DOHH2 (cell line): ENCODE measurements around the gene RELN.
"Not testable (repeated sequence)": the region's sequence is repeated elsewhere in the genome, so short reads cannot be mapped to it uniquely, and the experiment has no call there.

Experiments used
- H3F3A ChIP-seq: fragments of 200-600 bp; sonication (generic), shearing (Covaris generic); 2 replicates; pipeline ENCODE4 v1.6.0; 2016; ENCODE audit warnings: antibody characterized with exemption, mild to moderate bottlenecking; ENCODE audit not compliant: control insufficient read depth, insufficient read depth
- H3K27ac ChIP-seq: fragments of 200-600 bp; sonication (generic); 2 replicates; pipeline ENCODE4 v1.5.1; 2014; ENCODE audit warnings: low read depth, mild to moderate bottlenecking, low read length, moderate library complexity
- H3K27me3 ChIP-seq: fragments of 200-600 bp; sonication (generic); 2 replicates; pipeline ENCODE4 v1.6.1; 2014; ENCODE audit warnings: mild to moderate bottlenecking, low read length, mixed read lengths; ENCODE audit not compliant: control insufficient read depth
- H3K36me3 ChIP-seq: fragments of 200-600 bp; sonication (generic); 2 replicates; pipeline ENCODE4 v1.6.1; 2014; ENCODE audit warnings: mild to moderate bottlenecking, low read length, moderate library complexity, mixed read lengths; ENCODE audit not compliant: control insufficient read depth
- H3K4me1 ChIP-seq: fragments of 200-600 bp; sonication (generic); 2 replicates; pipeline ENCODE4 v1.6.1; 2014; ENCODE audit warnings: mild to moderate bottlenecking, low read length, mixed read lengths; ENCODE audit not compliant: control insufficient read depth
- H3K4me2 ChIP-seq: fragments of 200-600 bp; sonication (generic); 2 replicates; pipeline ENCODE4 v1.6.0; 2014; ENCODE audit warnings: mild to moderate bottlenecking, low read length, moderate library complexity
- H3K4me3 ChIP-seq: fragments of 200-600 bp; sonication (generic); 2 replicates; pipeline ENCODE4 v1.5.1; 2014; ENCODE audit warnings: mild to moderate bottlenecking, low read length, mixed read lengths
- H3K79me2 ChIP-seq: fragments of 200-600 bp; sonication (generic); 2 replicates; pipeline ENCODE4 v1.6.1; 2014; ENCODE audit warnings: mild to moderate bottlenecking, low read length, mixed read lengths; ENCODE audit not compliant: control insufficient read depth
- H3K9me2 ChIP-seq: fragments of 200-600 bp; sonication (generic); replicated peaks from 2 replicates; pipeline ENCODE4 v1.6.1; 2014; ENCODE audit warnings: mild to moderate bottlenecking, low read length, mixed read lengths; ENCODE audit not compliant: control insufficient read depth
- H3K9me3 ChIP-seq: fragments of 200-600 bp; sonication (generic); 2 replicates; pipeline ENCODE4 v1.6.1; 2014; ENCODE audit warnings: antibody characterized with exemption, low read length, mixed read lengths; ENCODE audit not compliant: control insufficient read depth, insufficient read depth
- H4K20me1 ChIP-seq: fragments of 200-600 bp; sonication (generic); 2 replicates; pipeline ENCODE4 v1.6.0; 2014; ENCODE audit warnings: low read depth, mild to moderate bottlenecking, antibody characterized with exemption, low read length, moderate library complexity; ENCODE audit not compliant: control insufficient read depth, insufficient read depth
- EZH2phosphoT487 ChIP-seq: fragments of 200-600 bp; sonication (generic); IDR thresholded peaks from 2 replicates; pipeline ENCODE4 v1.6.1; 2017; ENCODE audit warnings: borderline replicate concordance, mild to moderate bottlenecking, antibody characterized with exemption, low read length, moderate library complexity, mixed read lengths
- TF ChIP-seq, protein P1 (sequence below): fragments of 200-600 bp; sonication (generic); IDR thresholded peaks from one replicate; pipeline ENCODE4 v1.5.1; 2014; ENCODE audit warnings: antibody characterized with exemption, mild to moderate bottlenecking, low read depth, low read length; ENCODE audit not compliant: poor library complexity, severe bottlenecking

The RELN gene

GRCh38 chr7:103823084-103823483 is 166.4 kb downstream of the RELN start:
- Histone ChIP-seq H3K9me3 (no peaks in the 10 kb centered on the region), H3K36me3 (no peaks in the 10 kb centered on the region), H3K27me3 (no peaks in the 10 kb centered on the region), H3K4me2 (no peak overlapping the region), H4K20me1 (no peaks in the 10 kb centered on the region), H3K9me2 (no peaks in the 10 kb centered on the region), H3K4me1 (no peaks in the 10 kb centered on the region), H3F3A (no peaks in the 10 kb centered on the region), H3K27ac (no peak overlapping the region), H3K4me3 (no peak overlapping the region), H3K79me2 (no peaks in the 10 kb centered on the region)
- TF ChIP-seq EZH2phosphoT487, result no peak
- TF ChIP-seq, protein P1, sequence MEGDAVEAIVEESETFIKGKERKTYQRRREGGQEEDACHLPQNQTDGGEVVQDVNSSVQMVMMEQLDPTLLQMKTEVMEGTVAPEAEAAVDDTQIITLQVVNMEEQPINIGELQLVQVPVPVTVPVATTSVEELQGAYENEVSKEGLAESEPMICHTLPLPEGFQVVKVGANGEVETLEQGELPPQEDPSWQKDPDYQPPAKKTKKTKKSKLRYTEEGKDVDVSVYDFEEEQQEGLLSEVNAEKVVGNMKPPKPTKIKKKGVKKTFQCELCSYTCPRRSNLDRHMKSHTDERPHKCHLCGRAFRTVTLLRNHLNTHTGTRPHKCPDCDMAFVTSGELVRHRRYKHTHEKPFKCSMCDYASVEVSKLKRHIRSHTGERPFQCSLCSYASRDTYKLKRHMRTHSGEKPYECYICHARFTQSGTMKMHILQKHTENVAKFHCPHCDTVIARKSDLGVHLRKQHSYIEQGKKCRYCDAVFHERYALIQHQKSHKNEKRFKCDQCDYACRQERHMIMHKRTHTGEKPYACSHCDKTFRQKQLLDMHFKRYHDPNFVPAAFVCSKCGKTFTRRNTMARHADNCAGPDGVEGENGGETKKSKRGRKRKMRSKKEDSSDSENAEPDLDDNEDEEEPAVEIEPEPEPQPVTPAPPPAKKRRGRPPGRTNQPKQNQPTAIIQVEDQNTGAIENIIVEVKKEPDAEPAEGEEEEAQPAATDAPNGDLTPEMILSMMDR, result no peak

GRCh38 chr7:103821092-103821491 is 168.4 kb downstream of the RELN start:
- Histone ChIP-seq H3K27me3 (no peaks in the 10 kb centered on the region), H3F3A (no peaks in the 10 kb centered on the region), H3K4me3 (no peak overlapping the region), H3K36me3 (no peaks in the 10 kb centered on the region), H3K27ac (no peak overlapping the region), H4K20me1 (no peaks in the 10 kb centered on the region), H3K4me1 (no peaks in the 10 kb centered on the region), H3K9me2 (no peaks in the 10 kb centered on the region), H3K9me3 (no peaks in the 10 kb centered on the region), H3K4me2 (no peak overlapping the region), H3K79me2 (no peaks in the 10 kb centered on the region)
- TF ChIP-seq, protein P1, result no peak
- TF ChIP-seq EZH2phosphoT487, result no peak

DNA sequence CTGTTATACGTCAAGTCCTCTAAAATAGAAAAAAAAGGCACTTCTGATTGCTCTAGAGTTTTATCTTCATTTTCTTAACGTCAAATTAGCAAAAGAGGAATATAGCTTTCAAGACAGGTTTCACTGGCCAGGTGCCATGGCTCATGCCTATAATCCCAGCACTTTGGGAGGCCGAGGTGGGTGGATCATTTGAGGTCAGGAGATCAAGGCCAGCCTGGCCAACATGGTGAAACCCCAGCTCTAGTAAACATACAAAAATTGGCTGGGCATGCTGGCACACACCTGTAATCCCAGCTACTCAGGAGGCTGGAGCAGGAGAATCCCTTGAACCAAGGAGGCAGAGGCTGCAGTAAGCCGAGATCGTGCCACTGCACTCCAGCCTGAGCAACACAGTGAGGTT is 173.5 kb downstream of the RELN start:
- not testable (repeated sequence) for H3K36me3 ChIP-seq, H3K4me2 ChIP-seq

DNA sequence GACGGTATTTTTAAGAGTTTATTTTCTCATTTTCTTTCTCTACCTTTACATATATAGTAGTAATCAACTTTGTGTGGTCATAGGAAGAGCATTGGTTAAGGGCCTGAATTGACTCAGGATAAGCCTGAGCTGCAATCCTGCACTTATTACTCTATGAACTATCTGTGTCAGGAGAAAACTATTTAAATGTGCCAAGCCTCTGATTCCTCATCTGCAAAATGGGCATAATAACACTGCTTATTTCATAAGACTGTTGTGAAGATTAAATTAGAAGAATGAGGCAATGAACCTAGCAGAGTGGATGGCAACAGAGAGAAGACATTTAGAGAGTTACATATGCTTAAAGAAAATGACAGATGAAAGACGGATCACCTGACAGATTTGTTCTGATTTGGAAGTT is 175.5 kb downstream of the RELN start:
- H3K4me1 ChIP-seq, result no peaks in the 10 kb centered on the region
- no peak for TF ChIP-seq EZH2phosphoT487
- TF ChIP-seq, protein P1, result no peak

More for the DNA sequence above, 173.5 kb downstream of the RELN start:
- H4K20me1 ChIP-seq, H3K4me3 ChIP-seq, H3F3A ChIP-seq, H3K27ac ChIP-seq, H3K9me2 ChIP-seq, H3K4me1 ChIP-seq, H3K79me2 ChIP-seq, H3K9me3 ChIP-seq, H3K27me3 ChIP-seq: not testable (repeated sequence)

More for the DNA sequence above, 175.5 kb downstream of the RELN start:
- no peaks in the 10 kb centered on the region for H3K9me3 ChIP-seq
- no peaks in the 10 kb centered on the region for H3K79me2 ChIP-seq
- no peak overlapping the region for H3K27ac ChIP-seq
- no peaks in the 10 kb centered on the region for H3F3A ChIP-seq
- H4K20me1 ChIP-seq, result no peaks in the 10 kb centered on the region
- H3K4me3 ChIP-seq, result no peak overlapping the region
- H3K36me3 ChIP-seq, result no peaks in the 10 kb centered on the region
- H3K9me2 ChIP-seq, result no peaks in the 10 kb centered on the region
- H3K27me3 ChIP-seq, result 0 out of 2 replicates have a peak, but pooled peaks cover 7% of the 10 kb centered on the region
- no peak overlapping the region for H3K4me2 ChIP-seq
